GM12801 (cell line): ENCODE measurements around the gene AMIGO3.

Experiments
- CTCF ChIP-seq: IDR thresholded peaks from one replicate; pipeline ENCODE4 v1.5.1; 2011; ENCODE audit warnings: control low read depth; ENCODE audit not compliant: insufficient read length; ENCODE audit errors: extremely low read depth

The AMIGO3 gene, protein sequence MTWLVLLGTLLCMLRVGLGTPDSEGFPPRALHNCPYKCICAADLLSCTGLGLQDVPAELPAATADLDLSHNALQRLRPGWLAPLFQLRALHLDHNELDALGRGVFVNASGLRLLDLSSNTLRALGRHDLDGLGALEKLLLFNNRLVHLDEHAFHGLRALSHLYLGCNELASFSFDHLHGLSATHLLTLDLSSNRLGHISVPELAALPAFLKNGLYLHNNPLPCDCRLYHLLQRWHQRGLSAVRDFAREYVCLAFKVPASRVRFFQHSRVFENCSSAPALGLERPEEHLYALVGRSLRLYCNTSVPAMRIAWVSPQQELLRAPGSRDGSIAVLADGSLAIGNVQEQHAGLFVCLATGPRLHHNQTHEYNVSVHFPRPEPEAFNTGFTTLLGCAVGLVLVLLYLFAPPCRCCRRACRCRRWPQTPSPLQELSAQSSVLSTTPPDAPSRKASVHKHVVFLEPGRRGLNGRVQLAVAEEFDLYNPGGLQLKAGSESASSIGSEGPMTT

GRCh38 chr3:49719214-49719884 lies at the start of gene AMIGO3:
Gene AMIGO3, minus strand, starts transcription at chr3:49719684. Its CDS starts 219 bp downstream, at chr3:49719465.
- no peak for TF ChIP-seq CTCF

GRCh38 chr3:49763981-49764380 lies 44.5 kb upstream of the AMIGO3 start:
- no peak for TF ChIP-seq CTCF

- TF ChIP-seq CTCF, result no peak
Measured at GRCh38 chr3:49761661-49762060, 42.2 kb upstream of the AMIGO3 start.

DNA sequence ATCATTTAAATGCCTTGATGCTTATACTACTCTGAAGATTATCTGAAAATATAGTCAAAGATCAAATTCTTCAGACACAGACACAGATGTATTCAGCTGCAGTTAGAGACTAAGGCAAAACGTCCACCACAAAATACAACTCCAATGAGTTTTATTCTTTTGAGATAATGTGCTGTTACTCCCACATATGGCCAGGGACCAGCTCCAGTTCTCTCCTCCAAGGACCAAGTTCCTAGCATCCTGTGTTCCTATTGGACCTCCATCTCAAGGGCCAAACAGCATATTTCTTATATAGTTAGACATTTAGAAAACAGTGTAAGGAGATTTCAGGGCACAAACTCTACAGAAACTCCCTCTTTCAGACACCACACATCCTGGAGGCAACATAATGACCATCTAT lies 39.7 kb upstream of the AMIGO3 start:
- no peak for TF ChIP-seq CTCF

- no peak for TF ChIP-seq CTCF
Measured at GRCh38 chr3:49757197-49757596, 37.7 kb upstream of the AMIGO3 start.

DNA sequence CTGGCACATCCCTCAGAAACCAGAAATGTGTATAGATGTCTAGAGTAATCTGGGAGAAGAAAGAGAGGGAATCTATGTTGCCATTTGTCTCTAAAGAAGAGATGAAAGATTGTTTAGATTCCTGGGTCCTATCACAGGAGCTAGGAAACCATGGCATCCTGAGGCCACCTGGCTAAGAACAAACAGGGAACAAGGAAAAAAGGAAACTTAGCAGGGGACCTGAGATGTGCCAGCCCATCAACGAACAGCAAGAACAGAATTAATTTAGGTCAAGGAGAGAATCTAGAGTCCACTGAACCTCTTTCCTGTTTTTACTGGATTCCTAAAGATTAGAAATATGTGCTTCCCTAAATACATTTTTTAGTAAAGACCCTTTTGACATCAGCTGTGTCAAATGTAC lies 36.6 kb upstream of the AMIGO3 start:
- no peak for TF ChIP-seq CTCF

- no peak for TF ChIP-seq CTCF
Measured at GRCh38 chr3:49754536-49754935, 35.1 kb upstream of the AMIGO3 start.
